GM18507 (cell line): Measurements from ENCODE around the gene FNDC11.
"Not testable (repeated sequence)": the region's sequence is repeated elsewhere in the genome, so short reads cannot be mapped to it uniquely, and the experiment has no call there.

Experiments
- DNase-seq: peaks from one replicate; pipeline ENCODE4 v3.0.0; 2011; ENCODE audit warnings: low read depth; ENCODE audit not compliant: insufficient read length; ENCODE audit errors: extremely low spot score
- FAIRE-seq: peaks from 2 replicates; lab custom pipeline; 2011; peaks lifted over from hg19 to GRCh38; lab: Jason Lieb, UNC

FNDC11 gene

DNA sequence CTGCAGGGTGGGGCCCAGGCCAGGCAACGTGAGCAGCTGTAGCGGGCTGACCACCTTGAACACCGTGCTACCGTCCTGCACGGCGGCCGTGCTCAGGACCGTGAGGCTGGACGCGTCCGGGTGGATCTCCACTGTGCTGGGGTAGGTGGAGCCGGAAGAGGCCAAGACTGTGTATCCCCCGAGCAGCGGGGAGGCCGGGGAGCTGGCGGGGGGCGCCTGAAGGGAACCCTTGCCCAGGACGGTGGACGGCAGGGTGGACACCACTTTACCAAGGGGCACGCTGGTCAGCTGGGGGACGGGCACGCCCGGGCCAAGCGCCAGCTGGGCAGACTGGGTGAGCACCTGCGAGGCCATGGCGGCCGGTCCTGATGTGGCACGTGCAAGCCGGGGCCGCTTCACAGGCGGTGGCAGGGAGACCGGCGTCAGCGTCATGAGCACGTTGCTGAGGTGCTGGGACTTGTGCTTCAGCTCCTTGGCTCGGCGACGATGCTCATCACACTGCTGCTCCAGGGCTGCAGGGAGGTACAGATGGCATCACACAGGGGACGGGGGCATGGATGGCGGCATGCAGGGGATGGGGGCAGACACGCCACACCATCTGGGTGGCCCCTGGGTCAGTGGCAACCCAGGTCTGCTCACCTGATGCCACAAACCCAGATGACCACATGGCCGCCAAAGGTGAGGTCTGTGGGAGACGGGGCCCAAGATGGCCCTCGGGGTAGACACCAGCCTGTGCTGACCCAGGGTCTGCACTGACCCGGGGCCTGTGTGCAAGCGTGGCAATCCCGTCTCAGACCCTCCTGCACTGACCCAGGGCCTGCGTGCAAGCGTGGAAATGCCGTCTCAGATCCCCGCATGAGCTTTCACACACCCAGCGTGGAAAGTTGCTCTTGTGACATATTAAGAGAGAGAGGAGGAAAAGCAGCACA is 36.5 kb downstream of the FNDC11 start:
- DNase-seq, result no peak
- FAIRE-seq, result no peak

DNA sequence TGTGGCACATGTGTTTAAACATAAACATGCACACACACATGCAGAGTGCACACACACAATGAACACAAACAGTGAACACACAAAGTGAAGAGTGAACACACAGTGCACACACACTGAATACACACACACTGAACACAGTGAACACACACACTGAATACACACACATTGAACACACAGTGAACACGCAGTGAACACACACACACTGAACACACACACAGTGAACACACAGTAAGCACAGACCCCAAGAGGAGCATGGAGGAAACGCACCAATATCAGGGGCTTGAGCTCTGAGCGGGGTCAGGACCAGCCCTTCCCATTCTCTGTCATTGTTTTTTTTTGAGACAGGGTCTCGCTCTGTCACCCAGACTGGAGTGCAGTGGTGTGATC is 37.2 kb downstream of the FNDC11 start:
- FAIRE-seq, result no peak

DNA sequence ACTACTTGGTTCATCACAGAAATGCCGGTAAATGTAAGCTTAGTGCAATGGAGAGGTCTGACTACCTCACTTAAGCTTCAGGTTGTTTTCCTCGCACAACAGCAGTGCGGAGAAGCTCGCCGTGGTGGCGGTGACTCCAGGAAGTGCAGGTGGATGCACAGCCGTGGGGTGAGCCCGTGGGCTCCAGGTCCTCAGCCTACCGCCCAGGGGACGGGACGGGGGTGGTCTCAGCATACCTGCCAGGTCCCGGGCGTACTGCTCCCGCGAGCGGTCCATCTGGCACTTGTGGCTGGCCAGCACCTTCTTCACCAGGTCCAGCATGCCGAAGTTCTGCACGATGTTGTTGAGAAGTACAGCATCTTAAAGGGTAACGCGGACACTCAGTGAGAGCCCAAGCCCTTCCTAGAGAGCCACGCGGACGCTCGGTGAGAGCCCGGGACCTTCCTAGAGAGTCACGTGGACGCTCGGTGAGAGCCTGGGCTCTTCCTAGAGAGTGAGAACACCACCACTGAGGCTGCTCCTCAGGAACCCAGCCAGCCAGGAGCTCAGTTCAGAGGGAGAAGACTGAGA is 37.9 kb downstream of the FNDC11 start:
- DNase-seq (no peak), FAIRE-seq (no peak)

More for the DNA sequence above, 37.2 kb downstream of the FNDC11 start:
- DNase-seq, result no peak

DNA sequence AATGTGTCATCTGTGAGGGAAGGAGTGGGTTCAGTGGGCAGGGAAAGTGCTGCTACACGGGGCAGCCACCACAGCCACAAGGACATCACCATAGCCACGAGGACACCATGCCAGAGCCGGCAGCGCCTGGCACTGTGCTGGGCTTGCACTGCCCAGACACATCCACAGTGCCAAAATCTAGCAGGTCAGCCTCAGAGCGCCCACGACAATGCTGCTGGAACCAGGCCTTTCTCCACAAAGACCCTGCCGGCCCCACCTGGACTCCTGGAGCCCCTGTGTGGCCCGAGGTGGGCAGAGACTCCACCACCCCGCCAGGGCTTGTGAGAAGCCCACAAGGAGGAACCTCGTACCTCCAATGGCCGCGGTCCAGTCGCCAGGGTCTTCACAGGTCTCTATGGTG is 38.7 kb downstream of the FNDC11 start:
- DNase-seq (no peak), FAIRE-seq (no peak)

DNA sequence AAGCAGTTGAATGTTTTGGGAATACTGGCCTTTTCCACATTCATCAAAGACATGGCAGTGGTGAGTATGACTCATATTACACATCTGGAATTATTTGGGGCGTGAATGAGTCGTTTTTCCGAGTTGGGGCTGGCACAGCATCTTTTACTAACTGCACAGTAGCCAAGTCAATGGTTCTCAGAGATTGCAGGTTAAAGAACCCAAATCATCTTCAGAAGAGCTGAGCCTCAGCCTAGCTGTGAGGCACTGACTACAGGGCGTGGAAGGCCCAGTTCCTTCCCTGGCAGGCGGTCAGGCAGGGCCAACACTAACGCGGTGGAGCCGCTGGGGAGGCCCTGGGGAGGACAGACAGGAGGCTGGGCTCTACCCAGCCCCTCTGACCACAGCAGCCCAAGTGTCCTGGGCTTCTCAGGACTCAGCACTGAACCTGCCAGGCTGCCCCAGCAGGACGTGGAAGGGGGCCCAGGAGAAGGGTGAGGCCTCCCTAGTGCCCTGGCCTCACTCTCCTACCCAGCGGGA is 40.1 kb downstream of the FNDC11 start:
- DNase-seq (no peak), FAIRE-seq (no peak)

DNA sequence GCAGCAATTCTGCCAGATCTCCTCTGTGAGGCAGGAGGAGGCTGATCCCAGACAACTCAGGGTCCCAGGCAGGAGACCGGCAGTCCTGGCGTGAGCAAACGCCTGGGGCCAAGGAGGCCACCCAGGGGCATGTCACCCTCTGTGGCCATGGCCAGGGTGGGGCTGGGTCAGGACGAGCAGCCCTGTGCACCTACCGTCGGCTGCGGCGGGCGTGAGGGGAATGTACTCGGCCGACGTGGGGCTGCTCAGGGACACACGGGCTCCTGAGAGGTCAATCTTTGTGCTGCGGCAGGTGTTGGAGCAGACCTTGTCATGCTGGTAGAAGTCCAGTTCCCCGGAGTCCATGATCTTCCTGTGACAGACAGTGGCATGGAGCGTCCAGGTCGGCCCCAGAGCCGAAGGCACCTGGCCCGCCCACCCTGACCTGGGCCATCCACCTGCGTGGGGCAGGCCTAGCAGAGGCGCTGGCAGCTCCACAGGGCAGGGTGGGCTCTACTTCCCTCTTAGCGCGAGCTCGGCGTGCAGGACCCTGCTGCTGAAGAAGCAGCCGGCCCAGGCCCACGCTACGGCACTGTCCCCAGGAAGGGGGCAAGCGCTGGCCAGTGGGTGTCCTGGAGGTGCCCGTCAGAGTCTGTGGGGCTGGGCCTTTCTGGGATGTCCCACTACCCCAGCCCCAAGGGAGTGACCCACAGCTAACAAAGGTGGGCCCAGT is 41.6 kb downstream of the FNDC11 start:
- DNase-seq, result no peak
- no peak for FAIRE-seq

DNA sequence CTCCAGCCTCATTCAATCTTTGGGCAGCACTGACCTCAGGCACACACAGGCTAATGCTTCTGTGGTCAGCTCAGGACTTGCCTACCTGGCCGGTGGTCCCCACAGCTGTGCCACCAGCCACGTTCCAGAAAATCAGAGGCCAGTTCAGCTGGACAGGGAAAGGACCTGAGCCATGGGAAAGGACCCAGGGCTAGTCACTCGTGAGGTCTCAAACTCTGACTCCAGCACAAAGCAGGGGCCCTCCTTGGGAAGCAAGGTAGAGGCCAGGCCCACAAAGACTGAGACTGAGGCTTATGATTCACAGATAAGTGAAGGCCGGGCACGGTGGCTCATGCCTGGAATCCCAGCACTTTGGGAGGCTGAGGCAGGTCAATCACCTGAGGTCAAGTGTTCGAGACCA is 42.5 kb downstream of the FNDC11 start:
- no peak for FAIRE-seq
- no peak for DNase-seq

DNA sequence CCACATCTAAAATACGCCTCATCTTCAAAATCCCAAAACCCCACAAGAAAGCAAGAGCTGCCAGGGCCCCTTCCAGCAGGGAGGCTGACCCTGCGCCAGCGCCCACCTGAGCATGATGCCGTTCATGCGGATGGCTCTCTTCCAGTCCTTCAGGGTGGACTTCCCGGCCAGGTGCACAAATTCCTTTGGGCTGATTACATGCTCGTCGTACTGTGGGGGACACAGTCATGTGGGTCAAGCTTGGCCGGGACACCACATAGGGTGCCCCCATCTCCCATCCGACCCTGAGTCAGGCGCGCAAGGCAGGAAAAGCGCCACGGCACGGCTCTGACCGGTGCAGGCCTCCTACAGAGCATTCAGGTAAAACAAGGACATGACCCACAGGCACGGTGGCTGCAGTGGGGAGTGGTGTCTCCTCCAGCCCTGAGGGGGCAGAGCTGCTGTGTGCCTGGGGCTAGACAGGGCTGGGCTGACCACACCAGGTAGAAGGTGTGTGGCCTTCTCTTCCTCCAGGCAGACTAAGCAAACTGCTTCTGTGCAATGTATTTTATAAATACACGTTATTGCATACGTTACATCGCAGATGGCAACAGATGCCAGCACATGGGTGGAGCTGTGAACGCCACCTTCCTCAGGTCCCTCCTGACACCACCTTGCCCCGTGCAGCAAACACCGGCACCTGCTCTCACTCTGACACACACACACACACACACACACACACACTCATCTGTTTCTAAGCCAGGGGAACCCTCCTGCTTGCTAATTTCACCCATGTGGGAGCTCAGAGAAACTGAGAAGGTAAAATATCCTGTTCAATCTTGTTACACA is 43.9 kb downstream of the FNDC11 start:
- no peak for DNase-seq
- FAIRE-seq, result no peak

DNA sequence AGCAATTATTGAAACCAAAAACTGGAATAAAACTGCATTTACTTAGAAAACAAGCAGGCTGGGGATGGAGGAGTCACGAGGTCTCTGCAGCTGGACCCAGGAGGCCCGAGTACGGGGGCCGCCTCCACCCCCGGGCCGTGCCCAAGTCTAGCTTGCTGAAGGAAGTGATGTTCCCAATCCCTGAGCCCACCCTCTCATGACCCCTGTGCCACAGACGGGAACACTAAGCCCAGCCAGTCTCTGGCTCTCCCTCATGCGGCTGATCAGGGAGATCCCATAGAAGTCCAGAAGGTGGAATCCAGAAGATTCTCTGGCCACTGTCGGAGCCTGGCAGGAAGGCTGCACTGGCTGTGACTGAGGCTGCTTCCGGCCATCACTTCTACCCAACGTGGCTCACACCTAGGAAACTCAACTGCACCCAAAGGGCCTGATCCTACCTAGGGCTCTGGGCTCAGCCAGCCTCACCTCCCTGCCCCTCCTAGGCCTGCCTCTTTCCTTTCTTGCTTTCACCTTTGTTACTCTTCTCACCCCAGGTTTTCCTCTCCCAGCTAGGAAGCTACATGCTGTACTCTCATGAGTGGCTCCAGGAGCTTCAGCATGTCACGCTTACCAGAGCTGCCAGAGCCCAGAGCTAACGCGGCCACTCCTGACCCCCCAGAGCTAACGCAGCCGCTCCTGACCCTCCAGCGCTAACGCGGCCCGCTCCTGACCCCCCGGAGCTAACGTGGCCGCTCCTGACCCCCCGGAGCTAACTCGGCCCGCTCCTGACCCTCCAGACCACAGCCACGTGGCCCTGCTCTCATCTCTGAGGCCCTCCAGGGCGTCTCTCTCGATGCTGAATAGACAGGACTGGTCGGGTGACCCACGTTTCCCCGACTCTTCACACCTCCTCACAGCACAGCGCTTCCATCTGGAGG is 44.8 kb downstream of the FNDC11 start:
- DNase-seq, result no peak
- no peak for FAIRE-seq

DNA sequence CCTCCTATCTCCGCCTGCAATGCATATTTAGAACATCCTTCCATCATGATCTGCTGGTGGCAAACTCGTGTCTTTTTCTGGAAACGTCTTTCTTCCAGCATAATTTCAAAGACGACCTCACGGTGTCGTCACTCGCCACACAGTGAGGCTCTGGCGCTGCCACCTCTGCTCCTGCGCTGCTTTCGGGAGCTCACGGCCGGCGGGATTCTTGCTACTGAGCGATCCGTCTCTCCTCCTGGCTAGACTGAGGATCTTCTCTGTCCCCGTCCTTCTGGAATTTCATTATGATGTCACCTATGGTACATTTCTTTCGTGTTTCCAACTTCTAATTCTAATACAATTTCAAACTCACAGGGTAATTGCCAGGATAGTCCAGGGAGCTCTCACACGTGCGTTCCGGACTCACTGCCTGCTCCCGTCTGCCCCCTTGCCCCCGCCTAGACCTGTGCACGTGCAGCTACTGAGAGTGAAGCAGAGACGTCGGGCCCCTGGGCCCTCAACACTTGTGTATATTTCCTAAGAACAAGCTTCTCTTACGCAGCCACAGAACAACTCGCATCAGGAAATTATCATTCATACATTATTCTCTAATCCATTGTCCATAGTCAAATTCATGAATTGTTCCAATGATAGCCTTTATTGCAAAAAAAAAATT is 45.6 kb downstream of the FNDC11 start:
- FAIRE-seq (no peak), DNase-seq (no peak)

DNA sequence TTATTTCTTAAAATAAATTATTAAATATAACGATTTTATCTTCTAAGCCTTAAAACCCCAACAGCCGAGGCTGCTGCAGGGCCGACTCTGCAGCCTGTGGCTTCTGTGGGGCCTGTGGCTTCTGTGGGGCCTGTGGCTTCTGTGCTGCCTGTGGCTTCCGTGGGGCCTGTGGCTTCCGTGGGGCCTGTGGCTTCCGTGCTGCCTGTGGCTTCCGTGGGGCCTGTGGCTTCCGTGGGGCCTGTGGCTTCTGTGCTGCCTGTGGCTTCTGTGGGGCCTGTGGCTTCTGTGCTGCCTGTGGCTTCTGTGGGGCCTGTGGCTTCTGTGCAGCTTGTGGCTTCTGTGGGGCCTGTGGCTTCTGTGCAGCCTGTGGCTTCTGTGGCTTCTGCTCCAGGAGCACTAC is 47.7 kb downstream of the FNDC11 start:
- FAIRE-seq, DNase-seq: not testable (repeated sequence)

DNA sequence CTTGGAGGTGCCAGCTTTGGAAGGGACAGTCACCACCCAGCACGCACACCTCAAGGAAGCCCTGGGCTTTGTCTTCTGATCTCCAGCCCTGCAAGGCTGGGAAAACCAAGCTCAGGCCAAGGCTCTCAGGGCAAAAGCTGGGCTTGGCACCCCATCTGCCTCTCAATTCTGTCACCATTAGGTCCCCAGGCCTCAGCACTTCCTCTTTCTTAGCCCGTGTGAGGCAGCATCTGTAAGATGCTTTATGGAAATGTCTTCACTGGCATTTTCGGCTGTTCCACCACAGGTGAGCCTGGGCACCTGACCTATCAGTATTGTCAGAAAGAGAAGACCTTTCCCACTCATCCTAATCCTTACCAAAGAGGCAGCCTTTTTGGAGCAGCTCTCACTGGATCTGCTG is 48.4 kb downstream of the FNDC11 start:
- FAIRE-seq, result no peak

More for the DNA sequence above, 48.4 kb downstream of the FNDC11 start:
- DNase-seq, result no peak
